C4-2B (cell line): ENCODE data around the gene MTA2.

Experiments
- H3K27ac ChIP-seq: fragments of 450-650 bp; 2 replicates; pipeline ENCODE4 v1.5.1; 2017
- ZFX ChIP-seq: fragments of 450-650 bp; IDR thresholded peaks from 2 replicates; pipeline ENCODE4 v1.6.1; 2017
- TF ChIP-seq, protein P1 (sequence below): fragments of 450-650 bp; conservative IDR thresholded peaks from 2 replicates; pipeline ENCODE4 v1.5.1; 2017; ENCODE audit warnings: mild to moderate bottlenecking

The MTA2 gene

GRCh38 chr11:62645946-62646824 is 44.5 kb upstream of the MTA2 start, which contains the start of gene GANAB:
Gene GANAB, minus strand, starts transcription at chr11:62646613. Its CDS starts 14 bp downstream, at chr11:62646599.
- H3K27ac ChIP-seq, result peak within 1 kb of the TSS; percentile 97
- TF ChIP-seq, protein P1, sequence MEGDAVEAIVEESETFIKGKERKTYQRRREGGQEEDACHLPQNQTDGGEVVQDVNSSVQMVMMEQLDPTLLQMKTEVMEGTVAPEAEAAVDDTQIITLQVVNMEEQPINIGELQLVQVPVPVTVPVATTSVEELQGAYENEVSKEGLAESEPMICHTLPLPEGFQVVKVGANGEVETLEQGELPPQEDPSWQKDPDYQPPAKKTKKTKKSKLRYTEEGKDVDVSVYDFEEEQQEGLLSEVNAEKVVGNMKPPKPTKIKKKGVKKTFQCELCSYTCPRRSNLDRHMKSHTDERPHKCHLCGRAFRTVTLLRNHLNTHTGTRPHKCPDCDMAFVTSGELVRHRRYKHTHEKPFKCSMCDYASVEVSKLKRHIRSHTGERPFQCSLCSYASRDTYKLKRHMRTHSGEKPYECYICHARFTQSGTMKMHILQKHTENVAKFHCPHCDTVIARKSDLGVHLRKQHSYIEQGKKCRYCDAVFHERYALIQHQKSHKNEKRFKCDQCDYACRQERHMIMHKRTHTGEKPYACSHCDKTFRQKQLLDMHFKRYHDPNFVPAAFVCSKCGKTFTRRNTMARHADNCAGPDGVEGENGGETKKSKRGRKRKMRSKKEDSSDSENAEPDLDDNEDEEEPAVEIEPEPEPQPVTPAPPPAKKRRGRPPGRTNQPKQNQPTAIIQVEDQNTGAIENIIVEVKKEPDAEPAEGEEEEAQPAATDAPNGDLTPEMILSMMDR, result no peak
- peak; percentile 89; the same call in 1 of the 2 replicates for TF ChIP-seq ZFX

DNA sequence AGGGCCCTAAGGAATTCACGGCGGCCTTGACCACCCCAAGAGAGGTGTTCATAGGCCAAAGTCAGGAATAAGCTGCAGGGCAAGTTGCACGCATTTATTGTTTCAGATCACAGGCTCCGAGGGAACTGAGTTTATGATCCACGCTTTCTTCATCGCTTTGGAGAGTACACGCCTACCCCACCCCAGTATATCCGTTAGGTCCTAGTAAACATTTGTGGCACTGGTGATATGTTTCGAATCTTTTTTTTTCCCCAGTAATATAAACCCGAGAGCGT is 43.9 kb upstream of the MTA2 start:
- H3K27ac ChIP-seq, result peak overlapping the region; percentile 97
- TF ChIP-seq, protein P1, result no peak
- TF ChIP-seq ZFX, result no peak

GRCh38 chr11:62644220-62644619 is 42.6 kb upstream of the MTA2 start:
- TF ChIP-seq, protein P1, result no peak
- no peak for TF ChIP-seq ZFX
- no peak overlapping the region for H3K27ac ChIP-seq

- no peak overlapping the region for H3K27ac ChIP-seq
- TF ChIP-seq, protein P1, result no peak
- TF ChIP-seq ZFX, result no peak
Observed at GRCh38 chr11:62632492-62632891, 30.8 kb upstream of the MTA2 start.

GRCh38 chr11:62627713-62628112 is 26.0 kb upstream of the MTA2 start:
- H3K27ac ChIP-seq, result no peak overlapping the region
- no peak for TF ChIP-seq ZFX
- TF ChIP-seq, protein P1, result no peak

DNA sequence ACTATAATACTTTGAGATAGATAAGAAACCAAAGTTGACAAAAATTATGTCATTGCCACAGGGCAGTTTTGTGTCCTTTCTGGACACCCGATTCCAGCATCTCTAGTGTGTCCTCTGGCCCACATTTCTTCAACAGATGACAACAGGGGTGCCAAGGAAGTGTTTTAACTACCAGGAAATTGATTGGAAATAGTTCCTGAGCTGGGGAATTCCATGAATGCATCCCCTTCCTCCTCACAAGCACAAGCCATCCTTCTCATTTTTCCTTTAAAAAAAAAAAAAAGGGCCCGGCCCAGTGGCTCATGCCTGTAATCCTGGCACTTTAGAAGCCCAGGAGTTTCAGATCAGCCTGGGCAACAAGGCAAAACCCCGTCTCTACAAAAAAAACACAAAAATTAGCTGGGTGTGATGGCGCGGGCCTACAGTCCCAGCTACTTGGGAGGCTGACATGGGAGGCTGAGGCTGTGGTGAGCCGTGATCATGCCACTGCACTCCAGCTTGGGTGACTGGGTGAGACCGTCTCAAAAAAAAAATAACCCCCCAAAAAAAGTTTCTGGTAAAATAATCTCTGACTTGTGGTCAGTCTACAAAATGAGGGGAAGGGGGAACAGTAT is 20.9 kb upstream of the MTA2 start:
- peak overlapping the region; percentile 96 for H3K27ac ChIP-seq
- TF ChIP-seq ZFX, result no peak
- TF ChIP-seq, protein P1, result no peak
